Activated gamma-delta T cell treated with anti-CD3 and anti-CD28 coated beads, Interleukin-2, amount 50 U/mL, for 16 hours (primary cell): ENCODE data around the gene SCARB1.

ENCODE experiments used
- DNase-seq: peaks from one replicate; pipeline ENCODE4 v3.0.0-alpha.2; 2020; ENCODE audit warnings: low read depth

Gene SCARB1

GRCh38 chr12:124796303-124796960 lies 67.2 kb downstream of the SCARB1 start:
- no peak for DNase-seq

DNA sequence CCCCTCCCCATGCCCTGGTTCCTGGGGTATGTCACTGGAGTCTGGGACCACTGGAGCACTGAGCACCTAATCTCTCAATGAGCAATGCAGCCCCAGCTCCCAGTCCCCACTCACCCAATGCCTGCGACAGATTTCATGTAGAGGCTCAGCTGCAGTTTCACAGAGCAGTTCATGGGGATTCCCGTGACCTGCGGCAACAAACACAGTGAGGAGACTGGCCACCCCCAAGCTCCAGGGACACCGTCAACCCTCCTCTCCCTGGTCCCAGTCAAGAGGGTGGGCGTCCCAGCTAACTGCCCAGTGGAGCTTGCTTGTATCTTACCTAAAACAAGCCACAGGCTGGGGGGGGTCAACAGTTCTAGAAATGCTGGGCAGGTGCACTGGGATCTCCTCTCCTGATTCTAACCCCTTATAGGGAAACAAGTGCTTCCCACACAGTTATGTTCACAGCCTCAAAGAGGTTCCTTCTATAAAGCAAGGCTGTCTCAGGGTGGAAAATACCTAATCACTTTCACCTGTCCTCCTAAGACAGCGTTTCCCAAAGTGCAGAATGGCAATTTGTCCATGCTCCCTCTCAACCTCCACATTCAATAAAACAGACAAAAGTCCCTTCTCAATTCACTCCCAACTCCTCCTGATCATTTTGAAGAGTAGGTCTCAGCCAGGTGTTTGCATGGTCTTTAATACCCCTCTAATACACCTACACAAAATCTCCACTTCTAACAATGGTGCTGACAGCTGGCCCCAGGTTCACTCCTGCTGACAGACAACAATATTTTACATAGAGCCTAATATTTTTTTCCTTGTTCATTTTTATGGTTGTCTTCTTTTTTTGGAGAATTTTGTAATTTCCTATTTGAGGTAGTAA lies 68.3 kb downstream of the SCARB1 start:
- DNase-seq: no peak

- DNase-seq: no peak
Measured at GRCh38 chr12:124792961-124793441, 70.7 kb downstream of the SCARB1 start.

GRCh38 chr12:124792156-124792555 lies 71.5 kb downstream of the SCARB1 start:
- DNase-seq: no peak

DNA sequence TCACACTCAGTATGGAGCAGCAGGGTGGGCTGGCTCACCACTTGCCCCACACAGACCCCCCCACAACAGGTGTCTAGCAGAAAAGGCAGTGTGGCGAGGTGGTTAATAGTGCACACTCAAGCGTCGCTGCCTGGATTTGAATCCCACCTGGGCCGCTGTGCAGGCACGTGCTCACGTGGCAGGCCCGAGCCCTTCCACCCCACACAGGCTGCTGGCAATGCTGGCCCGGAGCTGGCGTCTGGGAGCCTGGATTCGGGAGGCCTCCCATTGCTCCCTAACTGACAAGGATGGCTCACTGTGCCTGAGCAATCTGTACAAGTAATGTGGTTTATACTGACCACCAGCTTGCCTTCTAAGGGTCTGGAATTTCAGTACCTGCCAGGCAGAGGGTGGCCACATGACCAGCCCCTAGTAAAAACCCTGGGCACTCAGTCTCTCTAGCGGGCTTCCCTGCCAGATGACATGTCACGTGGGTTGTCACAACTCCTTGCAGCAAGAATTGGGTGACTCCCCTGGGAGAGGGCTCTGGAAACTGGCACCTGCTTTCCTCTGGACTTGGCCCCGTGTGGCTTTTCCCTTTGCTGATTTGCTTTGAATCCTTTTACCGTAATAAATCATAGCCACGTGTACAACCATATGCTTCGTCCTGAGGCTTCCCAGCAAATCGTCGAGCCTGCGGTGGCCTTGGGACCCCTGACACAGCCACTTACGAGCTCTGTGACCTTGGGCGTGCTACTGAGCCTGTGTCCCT lies 72.8 kb downstream of the SCARB1 start:
- no peak for DNase-seq

DNA sequence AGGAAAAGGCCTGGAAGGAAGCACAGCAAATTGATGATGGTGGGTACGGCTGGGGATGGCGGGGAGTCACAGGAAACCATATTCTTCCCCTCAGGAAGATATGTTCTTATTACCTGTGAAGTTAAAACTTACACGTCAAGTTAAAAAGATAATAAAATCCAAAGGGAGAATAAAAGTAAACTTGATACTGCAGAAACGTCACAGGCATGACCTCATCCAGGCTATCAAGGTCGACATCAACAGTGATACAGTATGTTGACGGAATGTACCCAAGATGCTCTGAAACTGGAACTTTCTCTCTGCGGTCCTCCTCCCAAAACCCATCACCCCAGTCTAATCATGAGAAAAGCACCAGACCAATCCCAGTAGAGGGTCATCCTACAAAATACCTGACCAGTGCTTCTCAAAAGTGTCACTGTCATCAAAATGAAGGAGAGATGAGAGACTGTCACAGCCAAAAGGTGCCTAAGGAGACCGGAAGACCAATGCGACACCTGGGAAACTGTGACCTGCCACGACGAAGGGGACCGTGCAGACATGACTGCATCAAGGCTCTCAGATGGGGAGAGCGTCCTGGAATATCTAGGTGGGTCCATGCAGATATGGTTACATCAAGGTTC lies 74.6 kb downstream of the SCARB1 start:
- no peak for DNase-seq

- DNase-seq: no peak
Measured at GRCh38 chr12:124786061-124786964, 77.4 kb downstream of the SCARB1 start.

- DNase-seq: no peak
Measured at GRCh38 chr12:124784871-124785572, 78.6 kb downstream of the SCARB1 start.

DNA sequence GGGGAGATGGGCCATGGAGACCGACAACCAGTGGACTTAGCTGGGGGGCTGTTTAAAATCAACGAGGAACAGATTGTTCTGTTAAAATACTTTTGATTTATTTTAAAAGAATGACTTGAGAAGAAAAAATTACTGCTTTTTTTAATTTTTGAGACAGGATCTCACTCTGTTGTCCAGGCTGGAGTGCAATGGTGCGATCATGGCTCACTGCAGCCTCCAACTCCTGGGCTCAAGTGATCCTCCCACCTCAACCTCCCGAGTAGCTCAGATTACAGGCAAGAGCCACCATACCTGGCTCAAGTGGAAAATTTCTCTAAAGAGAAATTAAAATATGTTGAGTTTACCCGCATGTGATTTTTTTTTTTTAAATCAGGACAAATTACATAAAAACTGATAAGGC lies 80.6 kb downstream of the SCARB1 start:
- DNase-seq: no peak

GRCh38 chr12:124782132-124782531 lies 81.5 kb downstream of the SCARB1 start:
- no peak for DNase-seq

GRCh38 chr12:124780752-124781685 lies 82.6 kb downstream of the SCARB1 start:
- DNase-seq: no peak

DNA sequence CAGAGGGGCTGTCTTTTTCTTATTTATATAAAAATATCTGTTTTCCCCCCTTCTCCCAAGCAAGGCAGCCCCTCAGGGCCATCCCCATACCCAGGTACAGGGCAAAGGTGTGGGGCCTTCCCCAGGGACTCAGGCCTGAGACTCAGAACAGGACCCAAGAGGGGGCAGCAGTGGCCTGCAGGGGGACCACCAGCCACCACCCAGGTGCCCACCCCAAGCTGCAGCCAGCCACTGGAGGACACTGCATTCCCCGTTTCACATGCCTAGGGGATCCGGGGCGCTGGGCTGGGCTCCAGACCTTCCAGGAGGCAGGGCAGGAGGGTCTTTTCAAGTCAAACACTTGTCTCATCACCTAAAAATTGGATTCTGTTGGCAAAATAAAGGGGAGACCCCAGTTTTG lies 83.3 kb downstream of the SCARB1 start:
- DNase-seq: no peak

DNA sequence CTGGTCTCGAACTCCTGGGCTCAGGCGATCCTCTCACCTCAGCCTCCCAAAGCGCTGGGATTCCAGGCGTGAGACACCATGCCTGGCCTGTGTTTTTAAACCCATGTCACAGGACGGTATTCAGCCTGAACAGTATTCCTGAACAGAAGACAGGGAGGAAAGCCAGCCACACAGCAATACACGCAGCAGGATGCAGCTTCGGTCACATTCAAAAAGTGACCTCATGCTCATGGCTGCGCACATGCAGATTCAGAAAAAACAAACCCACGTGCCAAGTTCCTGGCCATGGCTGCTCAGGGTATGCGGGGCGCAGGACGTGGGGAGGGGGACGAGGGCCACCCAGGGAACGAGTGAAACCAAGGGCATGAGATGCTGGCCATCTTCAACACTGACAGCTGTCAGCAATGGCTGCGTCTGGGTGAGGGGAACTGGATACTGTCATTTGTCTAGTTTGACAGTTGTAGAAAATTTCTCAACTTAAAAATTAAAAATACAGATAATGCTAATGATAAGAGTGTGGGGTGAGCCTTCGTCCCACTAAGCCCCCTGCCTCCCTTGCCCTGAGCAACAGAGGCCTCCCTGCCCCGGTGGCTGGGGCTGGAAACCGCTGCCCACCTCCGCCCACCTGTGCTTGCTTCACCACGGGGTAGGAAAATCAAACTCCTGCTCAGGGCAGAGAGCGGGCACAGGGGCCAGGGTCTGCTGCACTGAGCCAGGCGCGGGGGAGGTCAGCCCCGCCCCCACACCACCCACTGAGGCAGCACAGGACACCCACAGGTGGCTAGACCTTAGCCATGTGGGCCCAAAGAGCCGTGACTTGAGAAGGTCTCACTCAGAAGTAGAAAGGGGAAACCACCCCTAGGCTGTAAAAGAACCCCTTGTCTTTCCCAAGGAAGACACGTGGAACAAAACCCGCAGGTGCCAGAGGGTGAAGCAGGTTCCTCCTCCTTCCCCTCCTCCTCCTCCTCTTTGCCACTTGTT lies 84.2 kb downstream of the SCARB1 start:
- DNase-seq: no peak

- DNase-seq: no peak
Measured at GRCh38 chr12:124778411-124778810, 85.3 kb downstream of the SCARB1 start.

DNA sequence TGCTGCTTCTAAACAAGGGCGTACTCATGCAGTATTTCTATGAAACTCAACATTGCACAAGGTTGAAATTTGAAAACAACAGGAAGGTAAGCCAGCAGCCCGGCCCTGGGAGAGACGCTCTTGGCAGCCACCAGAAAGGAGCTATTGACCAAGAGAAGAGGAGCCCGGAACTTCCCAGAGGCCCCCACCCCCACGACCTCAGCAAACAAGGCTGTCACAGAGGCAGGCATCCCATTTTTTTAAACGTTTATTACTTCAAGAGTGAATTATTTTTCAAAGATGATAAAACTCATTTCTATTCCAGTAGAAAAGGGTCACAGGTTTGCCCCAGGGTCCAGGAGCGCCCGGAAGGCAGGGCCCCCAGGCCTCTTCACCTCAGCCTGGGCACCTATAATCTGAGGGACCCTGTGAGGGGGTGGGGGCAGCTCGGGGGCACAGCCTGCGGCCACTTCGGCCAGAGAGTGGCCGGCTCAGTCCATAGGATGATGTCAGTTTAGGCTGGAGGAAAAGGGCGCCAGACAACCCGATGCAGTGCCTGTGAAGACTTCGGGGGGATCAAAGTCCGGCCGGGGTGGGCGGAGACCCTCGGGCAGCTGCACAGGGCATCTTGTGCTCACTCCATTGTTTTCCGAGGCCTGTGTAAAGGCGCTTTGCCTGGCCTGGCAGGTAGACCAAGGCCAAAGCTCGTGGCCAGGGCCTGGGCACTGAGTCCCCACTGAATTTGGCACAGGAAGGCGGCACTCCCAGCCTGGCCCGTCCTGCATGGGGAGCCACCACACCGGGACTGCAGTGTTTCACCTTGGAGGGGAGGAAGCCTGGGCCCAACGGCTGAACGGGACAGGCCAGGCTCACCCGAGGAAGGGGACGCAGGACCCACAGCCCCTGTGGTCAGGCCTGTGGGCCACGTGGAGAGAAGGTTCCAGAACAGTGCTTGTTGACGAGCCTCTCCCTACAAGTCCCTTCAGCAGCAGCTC lies 86.0 kb downstream of the SCARB1 start:
- no peak for DNase-seq

DNA sequence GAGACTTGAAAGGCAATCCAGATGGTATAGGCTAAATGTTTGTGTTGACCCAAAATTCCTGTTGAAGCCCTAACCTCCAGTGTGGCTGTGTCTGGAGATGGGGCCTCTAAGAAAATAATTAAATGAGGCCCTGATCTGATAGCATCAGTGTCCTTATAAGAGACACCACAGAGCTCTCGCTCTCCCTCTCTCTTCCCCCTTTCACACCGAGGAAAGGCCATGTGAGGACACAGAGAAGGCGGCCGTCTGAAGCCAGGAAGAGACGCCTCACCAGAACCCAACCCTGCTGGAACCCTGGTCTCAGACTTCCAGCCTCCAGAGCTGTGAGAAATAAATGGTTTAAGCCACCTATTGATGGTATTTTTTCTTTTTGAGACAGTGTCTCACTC lies 87.5 kb downstream of the SCARB1 start:
- DNase-seq: no peak
